ENCODE data around the gene IL2RA.

Gene IL2RA

GRCh38 chr10:6008497-6009142 is 53.5 kb downstream of the IL2RA start:
- H3K27me3 ChIP-seq (ENCODE audit: insufficient read depth, low read length) = no peaks in the 10 kb centered on the region
- H3K79me2 ChIP-seq (ENCODE audit: insufficient read depth, low read length) = no peaks in the 10 kb centered on the region
- no peaks in the 10 kb centered on the region for H3F3A ChIP-seq (ENCODE audit: insufficient read depth, low read length)
- H3K4me1 ChIP-seq (ENCODE audit: insufficient read depth, low read length, severe bottlenecking) = peaks cover 3% of the 10 kb centered on the region
- peaks cover 7% of the 10 kb centered on the region for H3K36me3 ChIP-seq (ENCODE audit: insufficient read depth, low read length)
- no peak overlapping the region for H3K4me3 ChIP-seq (ENCODE audit: low read depth, low read length, poor library complexity, severe bottlenecking)
- H3K4me2 ChIP-seq (ENCODE audit: low read length) = no peak overlapping the region
- no peak for TF ChIP-seq EZH2 (IDR thresholded peaks at IDR 0.05; ENCODE audit: borderline replicate concordance, low read length)
- no peaks in the 10 kb centered on the region for H3K9me2 ChIP-seq (ENCODE audit: low read depth, low read length)
- H3K9ac ChIP-seq (ENCODE audit: low read length) = no peak overlapping the region
- H4K20me1 ChIP-seq (ENCODE audit: insufficient read depth, low read length) = no peaks in the 10 kb centered on the region
- H2AFZ ChIP-seq (ENCODE audit: low read length) = no peak overlapping the region
- no peak overlapping the region for H3K27ac ChIP-seq (ENCODE audit: low read depth, low read length, poor library complexity, severe bottlenecking)
- H3K9me3 ChIP-seq (ENCODE audit: low read length) = peaks cover 8% of the 10 kb centered on the region; the same call in 1 of the 2 replicates

DNA sequence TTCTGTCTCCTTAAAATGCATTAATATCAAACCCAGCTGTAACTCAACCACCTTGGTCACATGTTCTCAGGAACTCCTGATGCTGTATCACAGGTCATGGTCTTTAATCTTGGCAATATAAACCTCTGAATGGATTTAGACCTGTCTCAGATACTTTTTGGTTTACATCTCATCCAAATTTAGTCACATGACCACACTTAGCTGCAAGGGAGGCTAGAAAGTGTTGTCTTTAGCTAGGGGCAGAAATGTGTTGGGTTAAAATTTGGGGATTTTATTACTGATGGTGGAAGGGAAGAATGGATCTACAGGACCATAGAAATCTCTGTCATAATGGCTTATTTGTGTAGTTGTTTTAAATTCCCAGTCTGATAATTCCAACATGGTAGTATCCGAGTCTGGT is 55.2 kb downstream of the IL2RA start:
- Histone ChIP-seq H3K79me2 (ENCODE audit: insufficient read depth, low read length) (no peaks in the 10 kb centered on the region), H3F3A (ENCODE audit: insufficient read depth, low read length) (no peaks in the 10 kb centered on the region), H3K4me2 (ENCODE audit: low read length) (no peak overlapping the region), H4K20me1 (ENCODE audit: insufficient read depth, low read length) (no peaks in the 10 kb centered on the region), H3K36me3 (ENCODE audit: insufficient read depth, low read length) (no peaks in the 10 kb centered on the region; the same call in 1 of the 2 replicates), H2AFZ (ENCODE audit: low read length) (no peak overlapping the region), H3K9me2 (ENCODE audit: low read depth, low read length) (no peaks in the 10 kb centered on the region), H3K27me3 (ENCODE audit: insufficient read depth, low read length) (no peaks in the 10 kb centered on the region; the same call in 1 of the 2 replicates), H3K9ac (ENCODE audit: low read length) (no peak overlapping the region), H3K27ac (ENCODE audit: low read depth, low read length, poor library complexity, severe bottlenecking) (no peak overlapping the region), H3K9me3 (ENCODE audit: low read length) (peaks cover 8% of the 10 kb centered on the region; the same call in 1 of the 2 replicates), H3K4me3 (ENCODE audit: low read depth, low read length, poor library complexity, severe bottlenecking) (no peak overlapping the region), H3K4me1 (ENCODE audit: insufficient read depth, low read length, severe bottlenecking) (no peaks in the 10 kb centered on the region)
- TF ChIP-seq EZH2 (IDR thresholded peaks at IDR 0.05; ENCODE audit: borderline replicate concordance, low read length) (no peak), CTCF (IDR thresholded peaks at IDR 0.05; ENCODE audit: low read length) (no peak)

- no peaks in the 10 kb centered on the region; the same call in 1 of the 2 replicates for H3K27me3 ChIP-seq (ENCODE audit: insufficient read depth, low read length)
- H3K4me2 ChIP-seq (ENCODE audit: low read length) = no peak overlapping the region
- H3K79me2 ChIP-seq (ENCODE audit: insufficient read depth, low read length) = no peaks in the 10 kb centered on the region
- H3K4me1 ChIP-seq (ENCODE audit: insufficient read depth, low read length, severe bottlenecking) = no peaks in the 10 kb centered on the region
- H2AFZ ChIP-seq (ENCODE audit: low read length) = no peak overlapping the region
- H3K36me3 ChIP-seq (ENCODE audit: insufficient read depth, low read length) = no peaks in the 10 kb centered on the region; the same call in 1 of the 2 replicates
- no peaks in the 10 kb centered on the region for H4K20me1 ChIP-seq (ENCODE audit: insufficient read depth, low read length)
- no peaks in the 10 kb centered on the region for H3K9me2 ChIP-seq (ENCODE audit: low read depth, low read length)
- TF ChIP-seq EZH2 (IDR thresholded peaks at IDR 0.05; ENCODE audit: borderline replicate concordance, low read length) (no peak), CTCF (IDR thresholded peaks at IDR 0.05; ENCODE audit: low read length) (no peak)
- H3F3A ChIP-seq (ENCODE audit: insufficient read depth, low read length) = no peaks in the 10 kb centered on the region
- H3K4me3 ChIP-seq (ENCODE audit: low read depth, low read length, poor library complexity, severe bottlenecking) = no peak overlapping the region
- peaks cover 8% of the 10 kb centered on the region; the same call in 1 of the 2 replicates for H3K9me3 ChIP-seq (ENCODE audit: low read length)
- H3K27ac ChIP-seq (ENCODE audit: low read depth, low read length, poor library complexity, severe bottlenecking) = no peak overlapping the region
- H3K9ac ChIP-seq (ENCODE audit: low read length) = no peak overlapping the region
Measured at GRCh38 chr10:6006546-6006945, 55.6 kb downstream of the IL2RA start.
